Measurements from ENCODE around the gene ITPR2. TPM values are rescaled to one million over a fixed set of nuclear protein-coding genes. Genes with fewer than 3 reads are reported as not detected.

The ITPR2 gene
- total RNA-seq, 4 donors from 2014 or later, result 34.1 to 53.0 (median 41.0) TPM

DNA sequence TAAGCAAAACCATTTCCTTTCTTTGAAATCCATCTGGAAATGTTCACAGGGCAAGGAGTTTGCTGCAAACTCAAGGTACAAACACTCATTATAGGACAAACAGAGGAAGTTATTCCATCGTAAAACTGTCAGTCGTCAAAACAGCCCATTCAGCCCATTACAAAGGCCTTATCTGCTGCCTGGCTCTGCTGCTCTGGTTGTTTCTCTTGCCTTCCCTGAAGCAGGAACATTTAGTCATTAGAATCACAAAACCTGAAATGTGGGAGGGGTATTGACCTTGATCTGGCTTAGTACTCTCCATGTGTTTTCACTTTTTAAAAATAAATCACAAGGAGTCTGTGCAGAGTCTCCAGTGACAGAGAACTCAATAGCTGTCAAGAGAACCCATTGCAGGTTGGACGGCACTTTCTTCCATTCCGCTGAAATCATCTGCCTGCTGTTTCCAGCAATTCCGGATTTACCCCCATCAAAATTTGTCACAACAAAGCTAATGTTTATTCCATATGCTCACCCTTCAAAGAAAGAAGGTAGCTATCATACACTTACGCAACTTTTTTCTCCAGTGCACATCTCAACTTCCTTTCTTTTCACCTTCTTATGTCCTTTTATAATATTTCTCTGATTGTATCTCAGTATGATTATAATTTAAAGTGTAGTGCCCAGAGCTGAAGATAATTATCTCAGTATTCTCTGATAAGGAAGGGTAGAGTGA is 24.6 kb upstream of the ITPR2 start:
- TF ChIP-seq, protein P1, sequence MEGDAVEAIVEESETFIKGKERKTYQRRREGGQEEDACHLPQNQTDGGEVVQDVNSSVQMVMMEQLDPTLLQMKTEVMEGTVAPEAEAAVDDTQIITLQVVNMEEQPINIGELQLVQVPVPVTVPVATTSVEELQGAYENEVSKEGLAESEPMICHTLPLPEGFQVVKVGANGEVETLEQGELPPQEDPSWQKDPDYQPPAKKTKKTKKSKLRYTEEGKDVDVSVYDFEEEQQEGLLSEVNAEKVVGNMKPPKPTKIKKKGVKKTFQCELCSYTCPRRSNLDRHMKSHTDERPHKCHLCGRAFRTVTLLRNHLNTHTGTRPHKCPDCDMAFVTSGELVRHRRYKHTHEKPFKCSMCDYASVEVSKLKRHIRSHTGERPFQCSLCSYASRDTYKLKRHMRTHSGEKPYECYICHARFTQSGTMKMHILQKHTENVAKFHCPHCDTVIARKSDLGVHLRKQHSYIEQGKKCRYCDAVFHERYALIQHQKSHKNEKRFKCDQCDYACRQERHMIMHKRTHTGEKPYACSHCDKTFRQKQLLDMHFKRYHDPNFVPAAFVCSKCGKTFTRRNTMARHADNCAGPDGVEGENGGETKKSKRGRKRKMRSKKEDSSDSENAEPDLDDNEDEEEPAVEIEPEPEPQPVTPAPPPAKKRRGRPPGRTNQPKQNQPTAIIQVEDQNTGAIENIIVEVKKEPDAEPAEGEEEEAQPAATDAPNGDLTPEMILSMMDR (IDR thresholded peaks at IDR 0.05; ENCODE audit: low read depth), result no peak

DNA sequence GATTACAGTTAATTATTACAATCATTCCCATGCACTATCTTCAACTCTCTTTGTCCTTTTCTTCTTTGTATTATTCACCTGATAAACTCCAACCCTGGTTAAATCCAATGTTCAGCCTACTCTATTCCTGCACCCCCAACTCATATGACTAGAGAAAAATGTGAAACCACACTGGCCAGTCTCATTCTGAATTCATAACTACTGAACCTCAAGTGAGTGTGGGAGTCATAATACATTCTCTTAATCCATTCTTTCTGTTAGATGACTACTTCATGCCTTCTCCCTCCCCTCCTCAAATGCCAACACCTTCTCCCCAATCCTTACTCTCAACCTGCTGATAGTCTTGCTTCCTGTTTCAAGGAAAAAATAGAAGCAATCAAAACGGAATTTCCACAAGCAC is 22.3 kb upstream of the ITPR2 start:
- TF ChIP-seq, protein P1 (IDR thresholded peaks at IDR 0.05; ENCODE audit: low read depth), result no peak

DNA sequence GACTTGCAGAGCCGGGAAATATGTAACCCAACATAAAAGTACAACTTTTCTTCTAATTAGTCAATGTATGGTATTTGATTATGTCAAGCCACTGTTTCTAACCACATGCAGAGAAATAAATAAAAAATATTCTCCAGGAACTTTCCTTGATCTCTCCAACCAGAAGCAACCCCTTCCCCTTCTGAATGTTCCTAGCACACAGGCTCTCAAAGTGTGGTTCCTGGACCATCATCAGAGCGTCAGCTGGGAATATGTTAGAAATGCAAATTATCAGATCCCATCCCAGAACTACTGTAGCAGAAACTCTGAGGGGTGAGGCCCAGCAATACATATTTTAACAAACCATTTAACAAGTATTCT is 21.0 kb upstream of the ITPR2 start:
- TF ChIP-seq, protein P1 (IDR thresholded peaks at IDR 0.05; ENCODE audit: low read depth), result no peak

DNA sequence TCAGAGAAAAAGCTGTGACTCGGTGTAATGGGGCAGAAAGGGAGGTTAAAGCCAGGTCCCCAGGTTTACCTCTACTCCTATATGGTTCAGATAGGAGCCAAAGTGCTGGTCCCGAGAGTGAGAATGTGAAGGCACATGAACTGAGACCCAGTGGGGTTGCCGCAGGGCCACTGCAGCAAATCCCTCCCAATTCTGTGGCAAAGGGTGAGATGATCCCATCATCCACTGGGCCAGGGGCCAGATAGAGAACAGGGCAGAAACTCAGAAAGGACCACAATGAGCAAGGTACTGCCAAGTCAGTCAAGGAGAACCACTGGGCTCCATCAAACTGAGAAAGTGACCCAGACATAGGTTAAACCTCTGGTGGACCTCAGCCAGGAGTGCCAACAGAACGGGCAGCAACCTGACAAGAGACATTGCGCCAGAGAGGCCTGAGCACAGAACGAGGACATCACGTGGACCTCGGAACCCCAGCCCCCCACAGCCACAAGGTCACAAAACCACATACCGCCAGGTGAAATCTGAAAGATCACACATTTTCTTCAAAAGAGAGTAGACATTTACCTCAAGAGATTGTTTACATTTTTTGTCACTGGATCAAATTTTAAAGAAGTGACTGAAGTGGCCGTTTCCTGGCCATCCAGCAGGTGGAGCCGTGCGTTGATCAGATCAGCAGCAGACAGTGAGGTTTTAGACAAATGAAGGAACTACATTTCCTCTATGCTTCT is 20.5 kb upstream of the ITPR2 start:
- TF ChIP-seq, protein P1 (IDR thresholded peaks at IDR 0.05; ENCODE audit: low read depth), result no peak

DNA sequence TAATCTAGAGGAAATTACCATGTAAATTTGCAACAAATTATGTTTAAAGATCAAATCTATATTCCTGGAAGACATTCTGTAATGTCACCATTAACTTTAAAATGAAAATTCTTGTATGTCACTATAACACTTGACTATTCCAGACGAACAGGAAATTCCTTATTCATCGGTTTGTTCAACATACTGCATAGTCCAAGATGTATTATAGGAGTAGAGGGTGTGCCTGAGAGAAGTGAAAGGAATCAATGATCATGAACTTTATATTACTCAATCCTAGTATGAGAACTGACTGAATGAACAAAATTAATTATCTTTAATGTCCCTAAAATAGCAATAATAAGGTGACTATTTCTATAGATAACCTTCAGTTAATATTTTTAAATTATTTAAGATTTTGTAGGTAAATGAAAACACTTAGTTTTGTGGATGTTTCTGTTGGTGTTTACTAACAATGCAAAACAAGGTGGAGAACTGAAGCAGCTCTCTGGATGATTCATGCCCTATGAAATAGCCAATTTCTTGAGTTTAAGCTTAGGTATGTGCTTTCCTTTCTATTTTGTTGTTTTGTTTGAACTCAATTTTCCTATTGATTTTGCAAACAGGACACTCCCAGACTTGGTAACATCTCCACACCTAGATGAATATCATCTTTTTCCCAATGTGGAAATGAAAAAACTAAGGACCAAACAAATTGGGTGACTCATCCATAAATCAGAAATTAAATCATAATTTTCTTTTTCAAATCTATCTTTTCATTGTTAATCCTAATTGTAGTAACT is 18.2 kb upstream of the ITPR2 start:
- TF ChIP-seq, protein P1 (IDR thresholded peaks at IDR 0.05; ENCODE audit: low read depth), result no peak

DNA sequence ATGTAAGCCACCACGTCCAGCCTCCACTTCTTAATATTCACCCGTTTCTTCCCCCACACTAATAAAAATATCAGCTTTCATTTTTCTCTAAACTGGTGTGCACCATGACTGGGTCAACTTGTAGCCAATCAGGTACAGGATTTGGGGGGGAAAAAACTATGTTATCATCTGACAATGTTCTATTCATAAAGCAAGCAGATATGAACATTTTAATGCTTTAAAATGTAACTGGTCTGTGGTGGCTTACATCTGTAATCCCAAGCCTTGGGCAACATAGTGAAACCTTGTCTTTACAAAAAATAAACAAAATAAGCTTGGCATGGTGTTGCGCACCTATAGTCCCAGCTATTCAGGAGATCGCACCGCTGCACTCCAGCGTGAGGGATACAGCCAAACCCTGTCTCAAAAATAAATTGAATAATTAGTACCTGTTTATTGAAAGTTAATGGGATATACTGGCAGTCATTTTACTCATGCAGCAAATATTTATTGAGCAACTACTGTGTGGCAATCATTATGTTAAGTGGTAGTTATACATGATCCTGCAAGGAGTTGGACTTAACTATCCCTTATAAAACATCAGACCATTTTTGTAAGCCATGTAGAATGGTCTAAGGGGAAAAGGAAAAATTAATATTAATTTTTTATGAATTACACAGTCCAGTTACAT is 15.3 kb upstream of the ITPR2 start:
- TF ChIP-seq, protein P1 (IDR thresholded peaks at IDR 0.05; ENCODE audit: low read depth), result no peak
